ENCODE data around the gene TTC33.

TTC33 gene

GRCh38 chr5:40630126-40630525, 125.6 kb downstream of the TTC33 start:
- H3K36me3 ChIP-seq (ENCODE audit: control insufficient read depth, insufficient read depth, low read length): no peaks in the 10 kb centered on the region
- no peaks in the 10 kb centered on the region for H3K27me3 ChIP-seq (ENCODE audit: control insufficient read depth, insufficient read depth, low read length)
- no peak overlapping the region for H3K4me3 ChIP-seq (ENCODE audit: low read length)
- H3K27ac ChIP-seq (ENCODE audit: low read length): no peak overlapping the region
- no peaks in the 10 kb centered on the region for H3K9me3 ChIP-seq (ENCODE audit: control insufficient read depth, insufficient read depth, low read length)
- no peak for DNase-seq (ENCODE audit: low read depth, low spot score)
- H3K4me1 ChIP-seq (ENCODE audit: control insufficient read depth, insufficient read depth, low read length): no peaks in the 10 kb centered on the region

- no peak for DNase-seq (ENCODE audit: low read depth, low spot score)
- no peaks in the 10 kb centered on the region for H3K36me3 ChIP-seq (ENCODE audit: control insufficient read depth, insufficient read depth, low read length)
- H3K27me3 ChIP-seq (ENCODE audit: control insufficient read depth, insufficient read depth, low read length): no peaks in the 10 kb centered on the region
- H3K9me3 ChIP-seq (ENCODE audit: control insufficient read depth, insufficient read depth, low read length): no peaks in the 10 kb centered on the region
- no peak overlapping the region for H3K27ac ChIP-seq (ENCODE audit: low read length)
- H3K4me3 ChIP-seq (ENCODE audit: low read length): no peak overlapping the region
- no CpG with 5 or more reads among the region's 1 CpG for WGBS (ENCODE audit: insufficient coverage, insufficient read length)
- H3K4me1 ChIP-seq (ENCODE audit: control insufficient read depth, insufficient read depth, low read length): no peaks in the 10 kb centered on the region
Observed at GRCh38 chr5:40628407-40628806, 127.4 kb downstream of the TTC33 start.

DNA sequence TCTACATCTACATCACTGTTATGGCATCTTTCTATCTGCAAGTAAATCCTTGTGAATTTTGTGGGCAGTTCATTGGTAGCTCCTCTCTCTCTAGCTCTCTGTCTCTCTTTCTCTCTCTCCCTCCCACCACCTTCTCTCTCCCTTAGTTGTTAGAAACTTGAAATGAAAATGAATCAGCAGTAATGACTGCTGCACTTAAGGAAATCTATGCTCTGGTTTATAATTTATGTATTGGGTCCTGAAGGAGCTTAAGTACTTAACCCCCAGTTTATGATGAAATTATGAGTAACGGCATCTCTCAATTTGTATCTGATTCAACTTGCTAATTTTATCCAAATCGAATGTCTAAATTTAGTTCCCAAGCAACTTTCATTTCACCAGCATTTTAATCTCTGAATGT, 128.1 kb downstream of the TTC33 start:
- WGBS (ENCODE audit: insufficient coverage, insufficient read length): no CpG with 5 or more reads among the region's 2 CpGs
- H3K27ac ChIP-seq (ENCODE audit: low read length): no peak overlapping the region

GRCh38 chr5:40626801-40627200, 129.0 kb downstream of the TTC33 start:
- no peak overlapping the region for H3K4me3 ChIP-seq (ENCODE audit: low read length)
- no peaks in the 10 kb centered on the region for H3K36me3 ChIP-seq (ENCODE audit: control insufficient read depth, insufficient read depth, low read length)
- WGBS (ENCODE audit: insufficient coverage, insufficient read length): no CpG with 5 or more reads among the region's 2 CpGs
- no peaks in the 10 kb centered on the region for H3K4me1 ChIP-seq (ENCODE audit: control insufficient read depth, insufficient read depth, low read length)
- DNase-seq (ENCODE audit: low read depth, low spot score): no peak
- H3K27me3 ChIP-seq (ENCODE audit: control insufficient read depth, insufficient read depth, low read length): no peaks in the 10 kb centered on the region
- no peak overlapping the region for H3K27ac ChIP-seq (ENCODE audit: low read length)
- no peaks in the 10 kb centered on the region for H3K9me3 ChIP-seq (ENCODE audit: control insufficient read depth, insufficient read depth, low read length)

More for the DNA sequence above, 128.1 kb downstream of the TTC33 start:
- no peaks in the 10 kb centered on the region for H3K27me3 ChIP-seq (ENCODE audit: control insufficient read depth, insufficient read depth, low read length)
- H3K9me3 ChIP-seq (ENCODE audit: control insufficient read depth, insufficient read depth, low read length): no peaks in the 10 kb centered on the region
- DNase-seq (ENCODE audit: low read depth, low spot score): no peak
- H3K4me3 ChIP-seq (ENCODE audit: low read length): no peak overlapping the region
- H3K4me1 ChIP-seq (ENCODE audit: control insufficient read depth, insufficient read depth, low read length): no peaks in the 10 kb centered on the region
- no peaks in the 10 kb centered on the region for H3K36me3 ChIP-seq (ENCODE audit: control insufficient read depth, insufficient read depth, low read length)

- WGBS (ENCODE audit: insufficient coverage, insufficient read length): no CpG with 5 or more reads among the region's 2 CpGs
Observed at GRCh38 chr5:40623480-40624420, 132.0 kb downstream of the TTC33 start.

DNA sequence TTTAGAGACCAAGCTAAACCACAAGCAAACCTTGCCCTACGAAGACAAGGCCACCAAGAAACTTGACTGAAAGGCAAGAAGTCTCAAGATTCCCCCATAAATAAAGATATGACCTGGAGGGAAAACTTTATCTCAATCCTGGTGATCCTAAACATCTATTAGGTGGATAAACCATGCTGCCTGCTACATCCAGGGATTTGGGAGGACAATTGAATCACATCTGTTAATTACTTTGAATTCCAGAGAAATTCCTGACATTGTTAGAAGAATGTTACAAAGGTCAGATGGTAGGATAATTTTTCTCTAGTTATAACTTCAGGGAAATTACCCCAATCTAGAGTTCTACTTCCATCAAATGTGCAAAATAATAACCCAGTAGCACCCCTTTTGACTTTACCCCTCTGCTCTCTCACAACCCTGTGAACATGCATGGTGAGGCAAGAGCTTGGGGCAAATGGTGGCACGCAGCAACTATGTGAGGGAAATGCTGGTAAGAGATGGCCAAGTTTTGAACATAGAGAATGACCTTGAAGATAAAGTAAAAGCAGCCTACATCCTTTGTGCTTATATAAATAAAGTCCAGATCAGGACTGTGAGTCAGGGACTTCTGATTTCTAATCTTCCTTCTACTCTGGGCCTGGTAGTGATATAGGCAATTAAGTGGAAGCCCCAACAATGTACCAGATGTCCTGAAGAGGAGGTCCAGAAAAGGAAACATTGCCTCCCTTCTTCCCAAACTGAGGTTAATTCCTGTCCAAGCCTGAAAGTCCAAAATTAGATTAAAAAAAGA, 133.1 kb downstream of the TTC33 start:
- H3K36me3 ChIP-seq (ENCODE audit: control insufficient read depth, insufficient read depth, low read length): no peaks in the 10 kb centered on the region
- H3K27ac ChIP-seq (ENCODE audit: low read length): no peak overlapping the region
- no peaks in the 10 kb centered on the region for H3K27me3 ChIP-seq (ENCODE audit: control insufficient read depth, insufficient read depth, low read length)
- H3K4me1 ChIP-seq (ENCODE audit: control insufficient read depth, insufficient read depth, low read length): no peaks in the 10 kb centered on the region
- H3K9me3 ChIP-seq (ENCODE audit: control insufficient read depth, insufficient read depth, low read length): no peaks in the 10 kb centered on the region
- DNase-seq (ENCODE audit: low read depth, low spot score): no peak
- WGBS (ENCODE audit: insufficient coverage, insufficient read length): no CpG with 5 or more reads among the region's 2 CpGs
- no peak overlapping the region for H3K4me3 ChIP-seq (ENCODE audit: low read length)

More at GRCh38 chr5:40623480-40624420, 132.0 kb downstream of the TTC33 start:
- Histone ChIP-seq H3K27ac (ENCODE audit: low read length) (no peak overlapping the region), H3K27me3 (ENCODE audit: control insufficient read depth, insufficient read depth, low read length) (no peaks in the 10 kb centered on the region), H3K36me3 (ENCODE audit: control insufficient read depth, insufficient read depth, low read length) (no peaks in the 10 kb centered on the region), H3K4me1 (ENCODE audit: control insufficient read depth, insufficient read depth, low read length) (no peaks in the 10 kb centered on the region), H3K9me3 (ENCODE audit: control insufficient read depth, insufficient read depth, low read length) (no peaks in the 10 kb centered on the region), H3K4me3 (ENCODE audit: low read length) (no peak overlapping the region)
- DNase-seq (ENCODE audit: low read depth, low spot score): no peak

- Histone ChIP-seq H3K27me3 (ENCODE audit: control insufficient read depth, insufficient read depth, low read length) (no peaks in the 10 kb centered on the region), H3K36me3 (ENCODE audit: control insufficient read depth, insufficient read depth, low read length) (no peaks in the 10 kb centered on the region), H3K27ac (ENCODE audit: low read length) (no peak overlapping the region), H3K4me3 (ENCODE audit: low read length) (no peak overlapping the region), H3K4me1 (ENCODE audit: control insufficient read depth, insufficient read depth, low read length) (no peaks in the 10 kb centered on the region), H3K9me3 (ENCODE audit: control insufficient read depth, insufficient read depth, low read length) (no peaks in the 10 kb centered on the region)
- WGBS (ENCODE audit: insufficient coverage, insufficient read length): no CpG with 5 or more reads among the region's 1 CpG
- DNase-seq (ENCODE audit: low read depth, low spot score): no peak
Observed at GRCh38 chr5:40619421-40619820, 136.3 kb downstream of the TTC33 start.

GRCh38 chr5:40618926-40619325, 136.8 kb downstream of the TTC33 start:
- no CpG with 5 or more reads among the region's 2 CpGs for WGBS (ENCODE audit: insufficient coverage, insufficient read length)
- no peaks in the 10 kb centered on the region for H3K4me1 ChIP-seq (ENCODE audit: control insufficient read depth, insufficient read depth, low read length)

GRCh38 chr5:40616781-40617180, 139.0 kb downstream of the TTC33 start:
- no peak overlapping the region for H3K27ac ChIP-seq (ENCODE audit: low read length)
- no peaks in the 10 kb centered on the region for H3K9me3 ChIP-seq (ENCODE audit: control insufficient read depth, insufficient read depth, low read length)
- H3K36me3 ChIP-seq (ENCODE audit: control insufficient read depth, insufficient read depth, low read length): no peaks in the 10 kb centered on the region
- no peak overlapping the region for H3K4me3 ChIP-seq (ENCODE audit: low read length)
- no peak for DNase-seq (ENCODE audit: low read depth, low spot score)
- WGBS (ENCODE audit: insufficient coverage, insufficient read length): no CpG with 5 or more reads among the region's 5 CpGs
- H3K27me3 ChIP-seq (ENCODE audit: control insufficient read depth, insufficient read depth, low read length): no peaks in the 10 kb centered on the region
- H3K4me1 ChIP-seq (ENCODE audit: control insufficient read depth, insufficient read depth, low read length): no peaks in the 10 kb centered on the region

More at GRCh38 chr5:40618926-40619325, 136.8 kb downstream of the TTC33 start:
- Histone ChIP-seq H3K9me3 (ENCODE audit: control insufficient read depth, insufficient read depth, low read length) (no peaks in the 10 kb centered on the region), H3K4me3 (ENCODE audit: low read length) (no peak overlapping the region), H3K36me3 (ENCODE audit: control insufficient read depth, insufficient read depth, low read length) (no peaks in the 10 kb centered on the region), H3K27ac (ENCODE audit: low read length) (no peak overlapping the region), H3K27me3 (ENCODE audit: control insufficient read depth, insufficient read depth, low read length) (no peaks in the 10 kb centered on the region)
- DNase-seq (ENCODE audit: low read depth, low spot score): no peak

GRCh38 chr5:40615586-40616170, 140.1 kb downstream of the TTC33 start:
- no CpG with 5 or more reads among the region's 4 CpGs for WGBS (ENCODE audit: insufficient coverage, insufficient read length)
- no peaks in the 10 kb centered on the region for H3K27me3 ChIP-seq (ENCODE audit: control insufficient read depth, insufficient read depth, low read length)
- DNase-seq (ENCODE audit: low read depth, low spot score): no peak
- no peak overlapping the region for H3K4me3 ChIP-seq (ENCODE audit: low read length)
- no peaks in the 10 kb centered on the region for H3K4me1 ChIP-seq (ENCODE audit: control insufficient read depth, insufficient read depth, low read length)
- no peak overlapping the region for H3K27ac ChIP-seq (ENCODE audit: low read length)
- no peaks in the 10 kb centered on the region for H3K36me3 ChIP-seq (ENCODE audit: control insufficient read depth, insufficient read depth, low read length)
- H3K9me3 ChIP-seq (ENCODE audit: control insufficient read depth, insufficient read depth, low read length): no peaks in the 10 kb centered on the region
